ENCODE measurements around the gene KCNMA1.

Gene KCNMA1

DNA sequence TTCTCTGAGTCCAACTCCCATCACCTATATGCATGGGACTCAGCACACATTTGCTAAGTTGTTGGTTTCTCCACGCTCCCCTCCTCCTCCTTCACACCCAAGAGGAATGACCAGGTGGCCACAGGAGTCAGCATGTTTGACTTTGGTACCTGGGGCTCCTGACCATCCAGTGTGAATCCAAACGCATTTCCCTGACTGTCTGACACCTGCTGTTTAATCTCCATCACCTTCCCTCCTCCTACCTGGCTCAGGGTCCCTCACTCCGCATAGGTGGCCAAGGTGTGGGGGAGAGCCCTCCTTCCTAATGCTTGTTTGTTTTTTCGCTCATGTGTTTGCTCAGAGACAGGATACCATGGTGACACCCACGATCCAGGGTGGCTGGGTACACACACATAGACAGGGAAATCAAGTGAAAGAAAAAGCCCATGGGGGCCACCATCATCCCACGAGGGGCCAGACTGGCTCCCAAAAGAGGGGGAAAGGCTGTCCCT, 194.9 kb downstream of the KCNMA1 start:
- TF ChIP-seq, protein P1, sequence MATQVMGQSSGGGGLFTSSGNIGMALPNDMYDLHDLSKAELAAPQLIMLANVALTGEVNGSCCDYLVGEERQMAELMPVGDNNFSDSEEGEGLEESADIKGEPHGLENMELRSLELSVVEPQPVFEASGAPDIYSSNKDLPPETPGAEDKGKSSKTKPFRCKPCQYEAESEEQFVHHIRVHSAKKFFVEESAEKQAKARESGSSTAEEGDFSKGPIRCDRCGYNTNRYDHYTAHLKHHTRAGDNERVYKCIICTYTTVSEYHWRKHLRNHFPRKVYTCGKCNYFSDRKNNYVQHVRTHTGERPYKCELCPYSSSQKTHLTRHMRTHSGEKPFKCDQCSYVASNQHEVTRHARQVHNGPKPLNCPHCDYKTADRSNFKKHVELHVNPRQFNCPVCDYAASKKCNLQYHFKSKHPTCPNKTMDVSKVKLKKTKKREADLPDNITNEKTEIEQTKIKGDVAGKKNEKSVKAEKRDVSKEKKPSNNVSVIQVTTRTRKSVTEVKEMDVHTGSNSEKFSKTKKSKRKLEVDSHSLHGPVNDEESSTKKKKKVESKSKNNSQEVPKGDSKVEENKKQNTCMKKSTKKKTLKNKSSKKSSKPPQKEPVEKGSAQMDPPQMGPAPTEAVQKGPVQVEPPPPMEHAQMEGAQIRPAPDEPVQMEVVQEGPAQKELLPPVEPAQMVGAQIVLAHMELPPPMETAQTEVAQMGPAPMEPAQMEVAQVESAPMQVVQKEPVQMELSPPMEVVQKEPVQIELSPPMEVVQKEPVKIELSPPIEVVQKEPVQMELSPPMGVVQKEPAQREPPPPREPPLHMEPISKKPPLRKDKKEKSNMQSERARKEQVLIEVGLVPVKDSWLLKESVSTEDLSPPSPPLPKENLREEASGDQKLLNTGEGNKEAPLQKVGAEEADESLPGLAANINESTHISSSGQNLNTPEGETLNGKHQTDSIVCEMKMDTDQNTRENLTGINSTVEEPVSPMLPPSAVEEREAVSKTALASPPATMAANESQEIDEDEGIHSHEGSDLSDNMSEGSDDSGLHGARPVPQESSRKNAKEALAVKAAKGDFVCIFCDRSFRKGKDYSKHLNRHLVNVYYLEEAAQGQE (IDR thresholded peaks at IDR 0.05; ENCODE audit: low read depth), result no peak
- no peak for TF ChIP-seq RAD21 (IDR thresholded peaks at IDR 0.05; ENCODE audit: low read depth)
- no peak for TF ChIP-seq EP300 (IDR thresholded peaks at IDR 0.05; ENCODE audit: borderline replicate concordance)
- TF ChIP-seq, protein P2, sequence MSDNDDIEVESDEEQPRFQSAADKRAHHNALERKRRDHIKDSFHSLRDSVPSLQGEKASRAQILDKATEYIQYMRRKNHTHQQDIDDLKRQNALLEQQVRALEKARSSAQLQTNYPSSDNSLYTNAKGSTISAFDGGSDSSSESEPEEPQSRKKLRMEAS (IDR thresholded peaks at IDR 0.05), result no peak
- no peak for TF ChIP-seq TAF1 (IDR thresholded peaks at IDR 0.05; ENCODE audit: low read depth)
- no peak for TF ChIP-seq EGR1 (IDR thresholded peaks at IDR 0.05)
- no peak for TF ChIP-seq TCF12 (IDR thresholded peaks at IDR 0.05; ENCODE audit: low read depth)
- no peak for TF ChIP-seq TEAD4 (IDR thresholded peaks at IDR 0.05)
- no peak for TF ChIP-seq ZBTB7A (IDR thresholded peaks at IDR 0.05; ENCODE audit: low read depth)
- TF ChIP-seq NFIC (IDR thresholded peaks at IDR 0.05), result no peak
- TF ChIP-seq CEBPB (IDR thresholded peaks at IDR 0.05), result no peak
- TF ChIP-seq CREB1 (IDR thresholded peaks at IDR 0.05; ENCODE audit: low read depth), result no peak

DNA sequence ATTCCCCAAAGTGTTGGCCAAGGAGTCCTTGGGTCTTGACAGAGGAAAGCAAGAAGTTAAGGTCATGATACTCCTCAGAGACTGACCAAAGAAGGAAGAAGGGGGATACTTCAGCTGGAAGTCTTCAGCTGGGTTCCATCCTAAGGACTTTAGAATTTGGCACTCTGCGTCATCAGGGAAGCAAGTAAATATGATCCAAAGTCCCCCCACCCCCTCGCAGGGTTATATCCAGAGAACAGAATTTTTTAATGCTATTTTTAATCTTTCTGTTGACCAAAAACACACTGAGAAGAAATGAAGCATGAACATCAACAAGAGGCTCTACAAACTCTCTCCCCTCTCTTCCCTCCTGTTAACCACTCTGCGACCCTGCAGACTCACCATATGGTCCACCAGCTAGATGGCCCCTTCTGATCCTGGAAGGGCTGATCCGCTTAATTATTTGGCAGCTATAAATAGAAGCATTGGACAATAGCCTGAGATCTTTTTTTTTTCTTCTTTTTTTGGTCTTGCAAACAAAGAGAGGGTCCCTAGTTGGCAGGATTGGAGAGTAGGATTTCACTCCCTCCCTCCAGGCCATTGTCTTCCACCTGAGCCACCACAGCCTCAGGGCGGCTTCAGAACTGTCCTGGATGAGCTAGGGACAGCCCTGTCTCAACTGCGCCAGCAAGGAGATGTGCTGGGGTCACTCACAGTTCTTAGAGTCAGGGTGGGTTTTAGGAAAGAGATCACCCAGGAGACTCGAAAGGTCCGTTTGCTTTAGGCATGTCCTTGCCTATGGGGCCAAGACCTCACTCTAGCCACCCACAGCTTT, 196.0 kb downstream of the KCNMA1 start:
- TF ChIP-seq TCF12 (IDR thresholded peaks at IDR 0.05; ENCODE audit: low read depth), result no peak
- TF ChIP-seq NFIC (IDR thresholded peaks at IDR 0.05), result no peak
- TF ChIP-seq EP300 (IDR thresholded peaks at IDR 0.05; ENCODE audit: borderline replicate concordance), result no peak
- TF ChIP-seq EGR1 (IDR thresholded peaks at IDR 0.05), result no peak
- no peak for TF ChIP-seq TEAD4 (IDR thresholded peaks at IDR 0.05)
- TF ChIP-seq ZBTB7A (IDR thresholded peaks at IDR 0.05; ENCODE audit: low read depth), result no peak

DNA sequence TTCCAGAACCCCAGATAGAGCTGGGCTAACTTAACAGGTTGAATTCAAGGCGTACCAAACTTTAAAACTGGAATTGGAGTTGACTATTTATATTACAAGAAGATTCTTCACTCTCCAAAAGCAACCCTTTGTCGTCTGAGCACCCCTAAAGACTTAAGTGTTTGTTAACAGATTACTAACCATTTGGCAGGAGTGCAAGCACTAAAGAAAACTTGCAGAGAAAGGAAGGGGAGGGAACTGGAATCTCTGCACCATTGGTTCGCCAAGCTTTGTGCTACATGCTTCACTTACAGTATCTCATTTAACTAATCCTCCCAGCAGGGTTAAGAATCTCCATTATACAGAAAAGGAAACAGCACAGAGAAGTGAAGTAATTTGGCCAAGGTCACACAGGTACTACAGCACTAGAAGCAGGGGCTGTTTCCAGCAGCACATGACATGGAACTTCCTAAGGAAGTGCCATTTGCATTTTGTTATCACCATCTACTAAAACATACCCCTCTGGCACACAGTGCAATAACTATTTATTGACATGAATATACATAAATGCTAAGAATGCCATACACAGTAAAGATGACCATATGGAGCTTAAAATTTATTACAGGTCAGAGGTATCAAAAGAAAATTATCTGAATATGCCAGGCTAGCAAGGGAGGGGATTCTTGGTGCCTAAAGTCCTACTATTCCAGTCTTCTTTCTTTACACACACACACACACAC, 201.2 kb downstream of the KCNMA1 start:
- TF ChIP-seq, protein P3, sequence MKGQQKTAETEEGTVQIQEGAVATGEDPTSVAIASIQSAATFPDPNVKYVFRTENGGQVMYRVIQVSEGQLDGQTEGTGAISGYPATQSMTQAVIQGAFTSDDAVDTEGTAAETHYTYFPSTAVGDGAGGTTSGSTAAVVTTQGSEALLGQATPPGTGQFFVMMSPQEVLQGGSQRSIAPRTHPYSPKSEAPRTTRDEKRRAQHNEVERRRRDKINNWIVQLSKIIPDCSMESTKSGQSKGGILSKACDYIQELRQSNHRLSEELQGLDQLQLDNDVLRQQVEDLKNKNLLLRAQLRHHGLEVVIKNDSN (IDR thresholded peaks at IDR 0.05), result no peak
- TF ChIP-seq CREB1 (IDR thresholded peaks at IDR 0.05; ENCODE audit: low read depth) (no peak), NFIC (IDR thresholded peaks at IDR 0.05) (no peak), FOXM1 (IDR thresholded peaks at IDR 0.05; ENCODE audit: borderline replicate concordance, low read depth) (no peak), TEAD4 (IDR thresholded peaks at IDR 0.05) (no peak), YY1 (IDR thresholded peaks at IDR 0.05; ENCODE audit: low read depth) (no peak), CEBPB (IDR thresholded peaks at IDR 0.05) (no peak), TAF1 (IDR thresholded peaks at IDR 0.05; ENCODE audit: low read depth) (no peak), EP300 (IDR thresholded peaks at IDR 0.05; ENCODE audit: borderline replicate concordance) (no peak), RAD21 (IDR thresholded peaks at IDR 0.05; ENCODE audit: low read depth) (no peak), ZBTB7A (IDR thresholded peaks at IDR 0.05; ENCODE audit: low read depth) (no peak), EGR1 (IDR thresholded peaks at IDR 0.05) (no peak), TCF12 (IDR thresholded peaks at IDR 0.05; ENCODE audit: low read depth) (no peak)
- TF ChIP-seq, protein P1 (IDR thresholded peaks at IDR 0.05; ENCODE audit: low read depth), result no peak
- TF ChIP-seq, protein P2 (IDR thresholded peaks at IDR 0.05), result no peak

DNA sequence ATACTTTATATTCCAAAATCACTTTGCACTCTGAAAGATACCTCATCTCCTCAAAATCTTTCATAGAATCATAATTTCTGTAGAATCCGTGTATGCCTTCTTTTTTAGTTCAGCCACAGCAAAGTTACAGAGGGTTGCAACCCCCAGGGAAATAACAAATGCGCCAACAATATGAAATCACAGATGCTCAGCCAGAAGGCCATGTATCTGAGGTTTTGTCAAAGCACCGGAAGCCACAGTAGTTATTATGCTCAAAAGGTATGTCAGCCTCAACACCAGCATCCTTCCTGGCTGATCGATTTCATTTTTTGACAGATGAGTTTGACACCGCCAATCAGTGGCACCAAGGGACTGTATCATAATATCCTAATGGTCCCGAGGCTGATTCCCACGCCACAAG, 204.1 kb downstream of the KCNMA1 start:
- TF ChIP-seq TCF12 (IDR thresholded peaks at IDR 0.05; ENCODE audit: low read depth) (no peak), YY1 (IDR thresholded peaks at IDR 0.05; ENCODE audit: low read depth) (no peak), CREB1 (IDR thresholded peaks at IDR 0.05; ENCODE audit: low read depth) (no peak), EP300 (IDR thresholded peaks at IDR 0.05; ENCODE audit: borderline replicate concordance) (no peak), EGR1 (IDR thresholded peaks at IDR 0.05) (no peak), NFIC (IDR thresholded peaks at IDR 0.05) (no peak), TEAD4 (IDR thresholded peaks at IDR 0.05) (no peak), TAF1 (IDR thresholded peaks at IDR 0.05; ENCODE audit: low read depth) (no peak), CEBPB (IDR thresholded peaks at IDR 0.05) (no peak)
- TF ChIP-seq, protein P2 (IDR thresholded peaks at IDR 0.05), result no peak
- TF ChIP-seq, protein P1 (IDR thresholded peaks at IDR 0.05; ENCODE audit: low read depth), result no peak
- TF ChIP-seq, protein P3 (IDR thresholded peaks at IDR 0.05), result no peak

Measured in Ishikawa (cell line).